Body of pancreas (tissue), 4 donors: Measurements from ENCODE around the gene C5orf63.

Experiments
- CTCF ChIP-seq, 7 experiments: fragments of 450-650 bp in 4 of 7; fragments of 200-600 bp in 3 of 7; sonication (generic) in 3 of 7; IDR thresholded peaks; one replicate each; pipeline ENCODE4 v1.5.1; 2016 to 2019; ENCODE audit warnings: antibody characterized with exemption in 7 of 7
- POLR2A ChIP-seq, 3 donors: fragments of 450-650 bp; IDR thresholded peaks; one replicate each; pipeline ENCODE4 v1.6.1; 2016; ENCODE audit warnings: antibody characterized with exemption in 3 of 3, mild to moderate bottlenecking in 2 of 3

GRCh38 chr5:127076315-127077129 is 3.2 kb upstream of the C5orf63 start:
- TF ChIP-seq CTCF (IDR thresholded peaks at IDR 0.05) (no peak), POLR2A (IDR thresholded peaks at IDR 0.05) (no peak)
